ENCODE data around the gene CHDH. TPM values are rescaled to one million over a fixed set of nuclear protein-coding genes. Genes with fewer than 3 reads are reported as not detected.

CHDH gene
- total and polyA plus RNA-seq, 2 experiments from 2014 or later, result 2.3 to 6.6 TPM

DNA sequence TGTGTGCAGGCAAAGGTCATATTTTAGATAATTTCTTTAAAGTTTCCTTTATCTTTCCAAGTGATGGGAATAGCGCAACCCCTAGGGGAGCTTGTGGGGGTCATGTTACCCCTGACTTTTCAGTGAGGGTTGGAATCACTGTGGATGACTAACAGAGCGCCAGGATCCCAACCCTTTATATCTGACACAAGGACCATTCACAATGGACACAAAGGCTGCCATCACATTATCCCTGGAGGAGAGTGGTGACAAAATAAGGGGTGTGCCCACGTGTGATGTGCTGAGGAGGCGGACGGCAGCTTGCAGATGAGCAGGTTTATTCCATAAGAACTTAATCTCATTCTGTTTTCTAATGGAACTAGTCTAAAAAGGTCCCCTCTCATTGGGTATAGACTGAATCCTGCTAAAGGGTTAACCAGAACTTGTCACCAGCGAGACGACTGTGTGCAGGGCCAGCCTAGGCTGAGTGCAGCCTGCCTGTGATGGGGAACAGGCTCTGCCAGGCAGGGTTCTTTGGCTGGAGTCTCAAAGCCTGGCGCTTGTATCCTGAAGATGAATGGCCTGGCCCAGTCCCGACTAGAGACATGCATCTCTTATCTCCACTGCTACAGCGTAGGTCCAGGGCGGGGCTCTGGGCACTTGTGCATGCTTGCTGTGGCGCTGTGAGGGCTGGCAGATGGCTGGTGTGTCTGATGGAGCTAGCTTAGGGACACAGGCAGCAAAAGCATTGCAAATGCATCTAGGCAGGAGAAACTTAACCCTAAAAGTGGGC lies 50.2 kb downstream of the CHDH start:
- no peaks in the 10 kb centered on the region for H3F3A ChIP-seq (replicated peaks; ENCODE audit: low read depth)
- no peaks in the 10 kb centered on the region for H3K9me2 ChIP-seq (ENCODE audit: insufficient read depth)
- Mint-ChIP-seq H3K27me3 (ENCODE audit: insufficient read depth, low read depth, poor library complexity) (no peaks in the 10 kb centered on the region), H3K27ac (no peak overlapping the region), H3K4me3 (no peak overlapping the region), H3K36me3 (ENCODE audit: low read depth) (no peaks in the 10 kb centered on the region), H3K9me3 (no peaks in the 10 kb centered on the region), H3K4me1 (peaks cover 9% of the 10 kb centered on the region)
- peak overlapping the region; percentile 38; the same call in 1 of the 2 replicates for H2AFZ ChIP-seq
- no peaks in the 10 kb centered on the region for H3K27me3 ChIP-seq (ENCODE audit: insufficient read depth)
- DNase-seq (ENCODE audit: low spot score) (no peak), ATAC-seq (no peak)
- no peaks in the 10 kb centered on the region for H3K79me2 ChIP-seq (replicated peaks; ENCODE audit: insufficient read depth)
- no peak overlapping the region for H3K4me3 ChIP-seq
- TF ChIP-seq CREB1 (CRISPR knock-in tag; IDR thresholded peaks at IDR 0.05; ENCODE audit: low read depth) (no peak), EZH2phosphoT487 (IDR thresholded peaks at IDR 0.05; ENCODE audit: unreplicated experiment) (no peak), JUNB (IDR thresholded peaks at IDR 0.05; ENCODE audit: unreplicated experiment) (no peak), ZNF114 (CRISPR knock-in tag; IDR thresholded peaks at IDR 0.05) (no peak), EZH2 (IDR thresholded peaks at IDR 0.05; ENCODE audit: low read depth, unreplicated experiment) (no peak), CTCF (conservative IDR thresholded peaks at IDR 0.05; ENCODE audit: low read depth in 2 of 2) (no peak), ZNF331 (CRISPR knock-in tag; IDR thresholded peaks at IDR 0.05; ENCODE audit: low read depth) (no peak), STAT1 (IDR thresholded peaks at IDR 0.05; ENCODE audit: unreplicated experiment) (no peak)
- TF ChIP-seq, protein P1, sequence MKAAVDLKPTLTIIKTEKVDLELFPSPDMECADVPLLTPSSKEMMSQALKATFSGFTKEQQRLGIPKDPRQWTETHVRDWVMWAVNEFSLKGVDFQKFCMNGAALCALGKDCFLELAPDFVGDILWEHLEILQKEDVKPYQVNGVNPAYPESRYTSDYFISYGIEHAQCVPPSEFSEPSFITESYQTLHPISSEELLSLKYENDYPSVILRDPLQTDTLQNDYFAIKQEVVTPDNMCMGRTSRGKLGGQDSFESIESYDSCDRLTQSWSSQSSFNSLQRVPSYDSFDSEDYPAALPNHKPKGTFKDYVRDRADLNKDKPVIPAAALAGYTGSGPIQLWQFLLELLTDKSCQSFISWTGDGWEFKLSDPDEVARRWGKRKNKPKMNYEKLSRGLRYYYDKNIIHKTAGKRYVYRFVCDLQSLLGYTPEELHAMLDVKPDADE (IDR thresholded peaks at IDR 0.05), result no peak
- no peaks in the 10 kb centered on the region for H4K20me1 ChIP-seq (replicated peaks; ENCODE audit: insufficient read depth)
- no peak overlapping the region for H3K27ac ChIP-seq (ENCODE audit: low read depth)
- no peaks in the 10 kb centered on the region for H3K36me3 ChIP-seq (ENCODE audit: insufficient read depth)
- no peak overlapping the region for H3K4me2 ChIP-seq
- H3K4me1 ChIP-seq (ENCODE audit: insufficient read depth), result 0 out of 2 replicates have a peak, but pooled peaks cover 5% of the 10 kb centered on the region

- ATAC-seq (no peak), DNase-seq (ENCODE audit: low spot score) (no peak)
- H3K36me3 ChIP-seq (ENCODE audit: insufficient read depth), result no peaks in the 10 kb centered on the region
- H3K27ac ChIP-seq (ENCODE audit: low read depth), result no peak overlapping the region
- no peaks in the 10 kb centered on the region for H3K27me3 ChIP-seq (ENCODE audit: insufficient read depth)
- H4K20me1 ChIP-seq (replicated peaks; ENCODE audit: insufficient read depth), result no peaks in the 10 kb centered on the region
- no peaks in the 10 kb centered on the region for H3K79me2 ChIP-seq (replicated peaks; ENCODE audit: insufficient read depth)
- no peak overlapping the region for H3K4me3 ChIP-seq
- peaks cover 9% of the 10 kb centered on the region for H3K4me1 Mint-ChIP-seq
- 0 out of 2 replicates have a peak, but pooled peaks cover 5% of the 10 kb centered on the region for H3K4me1 ChIP-seq (ENCODE audit: insufficient read depth)
- no peak overlapping the region for H2AFZ ChIP-seq
- no peak overlapping the region for H3K4me2 ChIP-seq
- H3K27ac Mint-ChIP-seq, result no peak overlapping the region
- peaks cover under 1% of the 10 kb centered on the region; the same call in 1 of the 2 replicates for H3K9me2 ChIP-seq (ENCODE audit: insufficient read depth)
- H3K36me3 Mint-ChIP-seq (ENCODE audit: low read depth), result no peaks in the 10 kb centered on the region
- H3F3A ChIP-seq (replicated peaks; ENCODE audit: low read depth), result no peaks in the 10 kb centered on the region
- no peaks in the 10 kb centered on the region for H3K27me3 Mint-ChIP-seq (ENCODE audit: insufficient read depth, low read depth, poor library complexity)
- H3K9me3 Mint-ChIP-seq, result no peaks in the 10 kb centered on the region
- no peak overlapping the region for H3K4me3 Mint-ChIP-seq
- TF ChIP-seq EZH2phosphoT487 (IDR thresholded peaks at IDR 0.05; ENCODE audit: unreplicated experiment), result no peak
- TF ChIP-seq JUNB (IDR thresholded peaks at IDR 0.05; ENCODE audit: unreplicated experiment), result no peak
- TF ChIP-seq, protein P1 (IDR thresholded peaks at IDR 0.05), result no peak
- TF ChIP-seq CTCF (conservative IDR thresholded peaks at IDR 0.05; ENCODE audit: low read depth in 2 of 2), result no peak
Measured at GRCh38 chr3:53795176-53795575, 51.0 kb downstream of the CHDH start.
